ENCODE results near the gene NSUN2. TPM values are rescaled to one million over a fixed set of nuclear protein-coding genes. Genes with fewer than 3 reads are reported as not detected.

Gene NSUN2
- total RNA-seq, 2 donors from 2014 or later, result 40.8 to 54.5 TPM

- no peaks in the 10 kb centered on the region for H3K9me3 ChIP-seq
- no peak overlapping the region for H3K27ac ChIP-seq
- H3K4me1 ChIP-seq (replicated peaks), result no peaks in the 10 kb centered on the region
- no peak for DNase-seq (ENCODE audit: low spot score)
- H3K4me3 ChIP-seq, result no peak overlapping the region
- 33% methylated on average over 3 of the region's 3 CpGs for WGBS
- TF ChIP-seq POLR2AphosphoS5 (IDR thresholded peaks at IDR 0.05) (no peak), POLR2A (IDR thresholded peaks at IDR 0.05) (no peak)
- TF ChIP-seq, protein P1, sequence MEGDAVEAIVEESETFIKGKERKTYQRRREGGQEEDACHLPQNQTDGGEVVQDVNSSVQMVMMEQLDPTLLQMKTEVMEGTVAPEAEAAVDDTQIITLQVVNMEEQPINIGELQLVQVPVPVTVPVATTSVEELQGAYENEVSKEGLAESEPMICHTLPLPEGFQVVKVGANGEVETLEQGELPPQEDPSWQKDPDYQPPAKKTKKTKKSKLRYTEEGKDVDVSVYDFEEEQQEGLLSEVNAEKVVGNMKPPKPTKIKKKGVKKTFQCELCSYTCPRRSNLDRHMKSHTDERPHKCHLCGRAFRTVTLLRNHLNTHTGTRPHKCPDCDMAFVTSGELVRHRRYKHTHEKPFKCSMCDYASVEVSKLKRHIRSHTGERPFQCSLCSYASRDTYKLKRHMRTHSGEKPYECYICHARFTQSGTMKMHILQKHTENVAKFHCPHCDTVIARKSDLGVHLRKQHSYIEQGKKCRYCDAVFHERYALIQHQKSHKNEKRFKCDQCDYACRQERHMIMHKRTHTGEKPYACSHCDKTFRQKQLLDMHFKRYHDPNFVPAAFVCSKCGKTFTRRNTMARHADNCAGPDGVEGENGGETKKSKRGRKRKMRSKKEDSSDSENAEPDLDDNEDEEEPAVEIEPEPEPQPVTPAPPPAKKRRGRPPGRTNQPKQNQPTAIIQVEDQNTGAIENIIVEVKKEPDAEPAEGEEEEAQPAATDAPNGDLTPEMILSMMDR (IDR thresholded peaks at IDR 0.05), result no peak
- peaks cover 0 to 3% of the 10 kb centered on the region in 2 donors for H3K36me3 ChIP-seq
- intact Hi-C loops (cut with DNase I), result no loop called here
- H3K27me3 ChIP-seq (replicated peaks; ENCODE audit: insufficient read depth), result no peaks in the 10 kb centered on the region
These were observed 37.4 kb downstream of the NSUN2 start for GRCh38 chr5:6595405-6595804.

DNA sequence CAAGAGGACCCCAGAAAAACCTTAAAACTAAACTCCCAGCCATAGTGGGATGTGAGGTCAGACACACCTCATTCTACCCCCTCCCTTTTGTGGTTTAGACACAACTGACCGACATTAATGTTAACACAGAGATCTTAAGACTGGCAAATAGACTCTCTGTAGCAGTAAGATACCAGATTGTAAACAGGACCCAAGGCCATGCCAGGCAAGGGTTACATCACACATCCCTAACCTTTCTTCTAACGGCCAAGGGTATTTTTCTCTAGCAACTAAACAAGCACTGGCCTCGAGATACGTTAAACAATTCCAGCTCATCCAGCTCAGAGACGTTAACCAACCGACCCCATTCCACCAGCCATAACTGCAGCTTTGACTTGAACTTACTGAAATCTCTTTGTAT lies 38.8 kb downstream of the NSUN2 start:
- WGBS, result 88% methylated on average over 6 of the region's 6 CpGs
- no peaks in the 10 kb centered on the region for H3K4me1 ChIP-seq (replicated peaks)
- H3K27ac ChIP-seq, result no peak overlapping the region
- DNase-seq (ENCODE audit: low spot score), result no peak
- no peaks in the 10 kb centered on the region for H3K27me3 ChIP-seq (replicated peaks; ENCODE audit: insufficient read depth)
- no peaks in the 10 kb centered on the region for H3K36me3 ChIP-seq
- intact Hi-C loops (cut with DNase I), result no loop called here
- H3K4me3 ChIP-seq, result no peak overlapping the region
- no peaks in the 10 kb centered on the region for H3K9me3 ChIP-seq
- no peak for TF ChIP-seq POLR2AphosphoS5 (IDR thresholded peaks at IDR 0.05)
- TF ChIP-seq POLR2A (IDR thresholded peaks at IDR 0.05), result no peak
- TF ChIP-seq, protein P1 (IDR thresholded peaks at IDR 0.05), result no peak

DNA sequence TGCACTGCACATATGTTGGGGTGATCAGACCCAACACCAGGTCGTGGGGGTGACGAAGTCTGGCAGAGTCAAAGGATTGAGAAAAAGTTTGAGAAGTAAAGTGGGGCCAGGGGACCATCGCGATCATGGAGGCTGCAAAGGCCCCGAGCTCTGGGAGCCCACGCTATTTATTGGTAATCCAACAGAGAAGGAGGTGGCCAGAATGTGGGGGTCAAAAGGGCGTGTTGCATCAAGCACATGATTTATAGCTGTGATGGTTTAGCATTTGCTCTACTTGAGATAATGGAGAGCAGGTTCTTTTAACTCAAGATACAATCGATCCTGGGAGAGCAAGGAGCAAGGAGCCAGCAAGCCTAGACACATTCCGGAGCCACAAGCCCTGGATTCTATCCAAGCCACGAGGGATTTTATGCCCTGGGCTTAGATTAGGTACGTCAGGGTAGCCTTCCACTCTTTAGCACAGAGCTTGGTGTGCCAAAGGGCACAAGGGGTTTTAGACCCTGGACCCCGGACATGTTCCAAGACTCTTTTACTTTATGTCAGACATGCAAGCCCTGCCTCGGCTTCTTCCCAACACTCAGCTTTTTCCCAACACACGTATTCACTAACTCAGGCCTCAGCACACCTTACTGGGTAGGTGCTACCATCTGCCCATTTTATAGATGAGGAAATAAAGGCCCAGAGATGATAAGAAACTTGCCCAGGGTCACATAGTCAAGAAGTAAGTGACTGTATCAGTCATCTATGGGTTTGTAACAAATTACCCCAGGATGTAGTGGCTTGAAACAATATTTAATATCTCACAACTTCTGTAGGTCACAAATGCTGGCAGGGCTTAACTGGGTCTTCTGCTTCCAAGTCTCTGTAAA lies 39.5 kb downstream of the NSUN2 start:
- intact Hi-C loops (cut with DNase I), result no loop called here
- H3K4me3 ChIP-seq, result no peak overlapping the region
- no peak for DNase-seq (ENCODE audit: low spot score)
- H3K4me1 ChIP-seq (replicated peaks), result no peaks in the 10 kb centered on the region
- H3K36me3 ChIP-seq, result no peaks in the 10 kb centered on the region
- WGBS, result 85% methylated on average over 11 of the region's 14 CpGs
- H3K9me3 ChIP-seq, result no peaks in the 10 kb centered on the region
- H3K27me3 ChIP-seq (replicated peaks; ENCODE audit: insufficient read depth), result no peaks in the 10 kb centered on the region
- TF ChIP-seq POLR2AphosphoS5 (IDR thresholded peaks at IDR 0.05) (no peak), POLR2A (IDR thresholded peaks at IDR 0.05) (no peak)
- TF ChIP-seq, protein P1 (IDR thresholded peaks at IDR 0.05), result no peak
- H3K27ac ChIP-seq, result no peak overlapping the region

DNA sequence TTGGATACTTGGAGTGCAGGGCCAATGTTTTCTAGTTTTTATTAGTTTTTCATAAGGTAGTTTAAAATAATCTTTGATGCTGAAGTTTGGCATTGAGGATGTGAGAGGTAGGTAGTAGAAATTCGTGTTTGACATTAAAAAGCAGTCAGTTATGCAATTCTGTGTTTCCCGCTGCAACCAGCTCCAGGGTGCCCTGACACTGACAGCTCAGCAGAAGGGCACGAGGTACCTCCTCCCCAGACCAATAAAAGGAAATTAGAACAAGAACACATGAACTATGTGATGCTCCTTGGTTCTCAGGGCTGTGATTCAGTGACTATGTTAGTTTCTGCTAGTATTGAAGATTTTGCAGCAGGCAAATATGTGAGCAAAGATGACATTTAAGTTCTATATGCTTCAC lies 40.2 kb downstream of the NSUN2 start:
- H3K36me3 ChIP-seq, result no peaks in the 10 kb centered on the region
- WGBS, result 54% methylated on average over 3 of the region's 3 CpGs
- H3K4me3 ChIP-seq, result no peak overlapping the region
- no peaks in the 10 kb centered on the region for H3K9me3 ChIP-seq
- no peak for DNase-seq (ENCODE audit: low spot score)
- H3K27me3 ChIP-seq (replicated peaks; ENCODE audit: insufficient read depth), result no peaks in the 10 kb centered on the region
- no peaks in the 10 kb centered on the region for H3K4me1 ChIP-seq (replicated peaks)
- intact Hi-C loops (cut with DNase I), result no loop called here
- TF ChIP-seq POLR2AphosphoS5 (IDR thresholded peaks at IDR 0.05) (no peak), POLR2A (IDR thresholded peaks at IDR 0.05) (no peak)
- TF ChIP-seq, protein P1 (IDR thresholded peaks at IDR 0.05), result no peak
- no peak overlapping the region for H3K27ac ChIP-seq
